DLD1 (cell line): Measurements from ENCODE around the gene HES4.

Experiments
- in situ Hi-C: cut with HindIII; loops from 2 replicates; pipeline ENCODE4 v1.10.0; 2017; ENCODE audit warnings: low sequenced_read_pairs

HES4 gene

DNA sequence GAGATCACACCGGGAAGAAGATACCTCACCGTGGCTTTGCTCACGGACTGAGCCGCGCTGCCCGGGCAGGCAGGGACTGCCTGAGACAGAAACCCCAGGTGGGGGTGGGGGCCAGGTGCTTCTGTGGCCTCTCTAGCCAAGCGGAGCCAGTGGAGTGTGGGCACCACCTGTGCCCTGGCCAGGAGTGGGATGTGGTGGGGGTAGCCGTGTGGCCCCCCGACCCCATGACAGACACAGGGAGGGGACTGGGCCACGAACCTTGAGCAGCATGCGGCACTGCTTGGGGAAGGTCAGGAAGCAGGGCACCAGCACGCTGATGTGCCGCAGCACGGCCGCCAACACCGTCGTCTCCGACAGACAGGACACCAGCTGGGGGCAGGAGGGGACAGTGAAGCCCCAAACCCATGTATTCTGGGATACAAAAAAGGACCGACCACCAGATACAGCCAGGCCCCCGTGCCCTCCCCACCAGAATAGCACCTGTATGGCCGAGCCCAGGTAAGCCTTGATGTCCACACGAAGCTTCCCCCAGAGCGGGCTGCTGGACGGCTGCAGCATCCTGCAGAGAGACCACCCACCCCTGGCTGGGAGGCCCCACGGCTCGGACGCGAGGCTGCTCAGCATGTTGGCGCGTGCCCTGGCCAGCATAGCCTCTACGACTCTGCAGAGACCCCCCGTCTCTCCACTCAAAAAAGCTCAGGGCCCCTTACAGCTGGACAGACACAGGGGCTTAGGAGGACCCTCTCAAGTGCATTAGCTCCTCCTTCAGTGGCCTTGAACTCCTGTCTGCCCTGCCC, 46.2 kb downstream of the HES4 start:
- in situ Hi-C loops, result no loop called here

DNA sequence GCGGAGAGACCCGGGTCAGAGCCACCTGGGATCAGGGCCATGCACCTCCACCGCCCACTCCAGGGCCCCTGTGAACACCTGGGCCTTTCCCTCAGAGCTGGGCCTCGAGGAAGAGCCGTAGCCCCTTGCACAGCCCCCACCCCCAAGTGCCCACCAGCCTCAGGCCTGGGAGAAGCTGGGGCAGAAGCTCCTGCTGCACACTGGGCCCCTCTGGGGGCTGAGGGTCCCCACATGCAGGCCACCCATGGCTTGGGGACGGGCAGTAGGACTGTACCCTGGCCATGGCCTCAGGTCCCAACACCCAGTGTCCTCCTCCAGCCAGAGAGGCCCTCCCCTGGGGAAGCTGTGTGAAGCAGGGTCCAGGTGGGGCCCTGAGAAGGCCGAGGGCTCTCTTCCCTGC, 47.3 kb downstream of the HES4 start:
- in situ Hi-C loops, result no loop called here

DNA sequence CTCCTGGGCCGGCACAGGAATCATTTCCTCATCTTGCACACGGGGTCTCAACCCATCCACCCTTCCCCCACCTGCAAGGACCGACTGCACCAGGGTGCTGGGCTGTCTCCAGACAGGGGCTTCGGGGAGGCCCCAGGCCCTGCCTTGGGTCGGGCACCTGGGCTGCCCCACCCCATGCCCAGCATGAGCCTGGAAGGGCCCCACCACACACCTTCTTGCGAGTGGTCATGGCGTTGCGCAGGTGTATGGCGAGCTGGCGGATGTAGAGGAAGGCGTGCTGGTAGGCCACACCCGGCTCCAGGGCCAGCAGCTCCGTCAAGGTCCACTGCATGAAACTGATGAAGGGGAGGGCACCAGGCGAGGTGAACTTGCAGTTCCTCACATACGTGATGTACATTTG, 47.7 kb downstream of the HES4 start:
- in situ Hi-C loops, result no loop called here

GRCh38 chr1:951364-951763, 48.5 kb downstream of the HES4 start:
- in situ Hi-C loops, result no loop called here

DNA sequence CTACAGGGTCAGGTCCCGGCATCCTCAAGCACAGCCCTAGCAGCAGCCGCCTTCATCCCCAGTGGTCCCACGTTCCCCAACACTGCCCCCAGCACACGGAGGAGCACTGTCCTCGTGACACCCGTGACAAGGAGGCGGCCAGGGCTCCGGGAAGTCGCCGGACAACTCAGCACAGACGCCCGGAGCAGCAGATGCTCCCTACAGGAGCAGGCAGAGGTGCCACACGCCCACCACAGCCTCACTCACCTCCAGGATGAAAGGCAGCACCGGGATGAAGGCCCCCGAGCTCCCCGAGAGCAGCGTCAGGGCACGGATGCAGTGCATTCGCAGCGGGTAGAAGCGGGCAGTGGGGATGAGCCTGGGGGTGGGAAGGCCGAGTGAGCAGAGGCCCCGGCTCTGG, 49.0 kb downstream of the HES4 start:
- in situ Hi-C loops, result no loop called here

DNA sequence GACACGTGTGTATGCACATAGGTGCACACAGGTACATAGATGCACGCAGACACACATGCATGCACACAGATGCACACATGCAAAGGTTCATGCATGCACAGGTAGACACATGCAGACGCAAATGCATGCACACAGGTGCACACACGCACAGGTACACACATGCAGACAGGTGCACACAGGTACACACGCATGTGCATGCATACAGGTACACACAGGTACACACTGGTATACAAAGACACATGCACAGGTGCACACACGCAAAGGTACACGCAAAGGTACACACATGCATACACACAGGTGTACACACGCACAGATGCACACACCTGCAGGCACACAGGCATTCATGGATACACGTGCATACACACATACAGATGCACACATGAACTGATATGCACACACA, 49.6 kb downstream of the HES4 start:
- in situ Hi-C loops, result no loop called here
